ENCODE results near the gene EML6.

DNA sequence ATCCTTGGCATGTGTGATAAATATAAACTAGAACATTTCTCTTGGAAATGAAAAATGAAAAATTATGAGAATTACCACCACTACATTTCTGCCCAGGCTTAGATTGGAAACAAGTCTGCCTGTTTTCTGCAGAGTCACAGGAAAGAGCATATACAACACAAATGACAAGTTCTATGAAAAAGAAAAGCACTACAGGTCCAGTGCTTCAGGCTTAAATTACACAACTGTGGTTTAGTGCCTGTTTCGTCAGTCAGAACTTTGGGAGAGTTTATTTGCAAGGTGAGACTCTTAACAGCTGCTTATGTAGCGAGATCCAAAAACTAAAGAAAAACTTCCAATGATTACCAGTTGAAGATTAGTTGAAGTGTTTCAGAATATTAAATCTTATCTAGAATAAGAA, 257.9 kb downstream of the EML6 start:
- TF ChIP-seq POLR2A (IDR thresholded peaks at IDR 0.05; ENCODE audit: low read length) (no peak), GATA1 (IDR thresholded peaks at IDR 0.05; ENCODE audit: low read depth, low read length) (no peak)
